ENCODE results near the gene ZNF577. TPM values are rescaled to one million over a fixed set of nuclear protein-coding genes. Genes with fewer than 3 reads are reported as not detected.

The ZNF577 gene
- total and polyA plus RNA-seq, 2 of the 4 experiments (the other 2 are of a cell fraction) = 2.9 to 5.8 TPM

DNA sequence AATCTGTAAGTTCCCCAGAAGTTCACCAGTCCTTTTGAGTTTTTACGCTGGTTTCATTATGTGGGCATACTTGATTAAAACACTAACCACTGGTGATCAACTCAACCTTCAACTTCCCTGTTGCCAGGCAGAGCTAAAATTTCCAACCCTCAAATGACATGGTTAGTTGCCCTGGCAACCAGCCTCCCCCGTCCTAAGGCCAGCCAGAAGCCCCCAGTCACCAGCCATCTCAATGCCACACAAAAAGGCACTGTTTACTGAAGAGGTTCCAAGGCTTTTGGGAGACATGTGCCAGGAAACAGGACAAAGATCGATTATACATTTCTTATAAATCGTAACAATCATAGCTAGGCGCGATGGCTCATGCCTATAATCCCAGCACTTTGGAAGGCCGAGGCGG lies 15.4 kb upstream of the ZNF577 start:
- H2BK120ac ChIP-seq (ENCODE audit: low read depth, low read length) = no peak overlapping the region
- no peak overlapping the region for H3K18ac ChIP-seq (ENCODE audit: low read depth, low read length)
- H3K14ac ChIP-seq (replicated peaks; ENCODE audit: low read depth, low read length) = no peak overlapping the region
- H4K91ac ChIP-seq (ENCODE audit: insufficient read depth, low read depth, low read length) = no peak overlapping the region
- peaks cover 16 to 30% of the 10 kb centered on the region in 2 experiments for H3K79me1 ChIP-seq (ENCODE audit: low read depth in 1 of 2, low read length in 2 of 2)
- H3K9me3 ChIP-seq (ENCODE audit: control insufficient read depth, insufficient read depth, low read length) = peaks cover 12% of the 10 kb centered on the region; the same call in 1 of the 2 replicates
- H2AK9ac ChIP-seq (replicated peaks; ENCODE audit: low read depth, low read length, poor library complexity) = no peak overlapping the region
- no peak overlapping the region for H3K56ac ChIP-seq (ENCODE audit: extremely low read depth, insufficient read depth, low read length)
- DNase-seq (no peak), ATAC-seq (ENCODE audit: low read depth) (no peak)
- H4K20me1 ChIP-seq (ENCODE audit: insufficient read depth, low read length) = no peaks in the 10 kb centered on the region
- intact Hi-C loops (cut with micrococcal nuclease) = no loop called here
- no peak overlapping the region for H3K4ac ChIP-seq (ENCODE audit: low read depth, low read length)
- H2AK5ac ChIP-seq (ENCODE audit: low read depth, low read length) = no peak overlapping the region
- in situ Hi-C loops (cut with MboI; ENCODE audit: low sequenced_read_pairs) = no loop called here
- 100% methylated on average over 1 of the region's 8 CpGs; no CpG with 5 or more reads in 1 of the 2 experiments for WGBS, 2 experiments (ENCODE audit: extremely low coverage in 2 of 2, insufficient read length in 1 of 2)
- no peak overlapping the region for H3K4me3 ChIP-seq (ENCODE audit: insufficient read depth, low read depth, low read length)
- no peak overlapping the region for H2BK20ac ChIP-seq (ENCODE audit: low read depth, low read length)
- H2BK15ac ChIP-seq (ENCODE audit: low read depth, low read length) = no peak overlapping the region
- H2AFZ ChIP-seq (replicated peaks; ENCODE audit: low read length, poor library complexity) = no peak overlapping the region
- POLR2A ChIA-PET (ENCODE audit: unreplicated experiment) = interaction anchor here (0.6 kb wide), 1 partner anchor 334 kb away, joined by 6 read pairs; no protein-coding TSS in a partner anchor
- H3K9me1 ChIP-seq (ENCODE audit: insufficient read depth, low read length) = no peaks in the 10 kb centered on the region
- CTCF ChIA-PET = no interaction called here
- peaks cover 14% of the 10 kb centered on the region for H3K36me3 ChIP-seq (ENCODE audit: control insufficient read depth, insufficient read depth, low read length)
- H3K4me2 ChIP-seq (ENCODE audit: low read depth, low read length) = no peak overlapping the region
- H3K9ac ChIP-seq (ENCODE audit: low read depth, low read length) = no peak overlapping the region
- H4K5ac ChIP-seq (ENCODE audit: low read depth, low read length) = no peak overlapping the region
- dilution Hi-C loops (cut with HindIII; ENCODE audit: low sequenced_read_pairs, unreplicated experiment) = no loop called here
- H3K27ac ChIP-seq (ENCODE audit: insufficient read depth, low read length) = no peak overlapping the region
- TF ChIP-seq MAZ (IDR thresholded peaks at IDR 0.05; ENCODE audit: borderline replicate concordance, low read depth, low read length) (no peak), POLR2A (IDR thresholded peaks at IDR 0.05; ENCODE audit: low read depth, low read length) (no peak), RCOR1 (IDR thresholded peaks at IDR 0.05; ENCODE audit: insufficient replicate concordance, low read length) (no peak), NFE2L2 (IDR thresholded peaks at IDR 0.05; ENCODE audit: low read depth, low read length) (no peak), MAFK (IDR thresholded peaks at IDR 0.05; ENCODE audit: low read depth, low read length) (no peak), CHD1 (IDR thresholded peaks at IDR 0.05; ENCODE audit: low read depth, low read length) (no peak), RFX5 (IDR thresholded peaks at IDR 0.05; ENCODE audit: low read depth, low read length) (no peak), RAD21 (IDR thresholded peaks at IDR 0.05; ENCODE audit: low read length) (no peak), MXI1 (IDR thresholded peaks at IDR 0.05; ENCODE audit: borderline replicate concordance, low read depth, low read length) (no peak)
- no peaks in the 10 kb centered on the region for H3K27me3 ChIP-seq (ENCODE audit: control insufficient read depth, insufficient read depth, low read length)
- no peak overlapping the region for H2BK5ac ChIP-seq (ENCODE audit: low read depth, low read length, poor library complexity, severe bottlenecking)
- no peaks in the 10 kb centered on the region for H3K4me1 ChIP-seq (ENCODE audit: control insufficient read depth, insufficient read depth, low read length)
- no peak overlapping the region for H3K23ac ChIP-seq (ENCODE audit: low read depth, low read length)
- no TSS peak for BruUV-seq (replicated peaks)
- H4K8ac ChIP-seq (ENCODE audit: low read depth in 2 of 2, low read length in 2 of 2) = no peak overlapping the region

Data from IMR-90 (cell line).